K562 (cell line): Measurements from ENCODE around the gene ZNF157. TPM values are rescaled to one million over a fixed set of nuclear protein-coding genes. Genes with fewer than 3 reads are reported as not detected.

Source experiments
- CBFA2T3 ChIP-seq: fragments of 450-650 bp; IDR thresholded peaks from 2 replicates; pipeline ENCODE4 v1.6.1; 2017
- ELK3 ChIP-seq: fragments of 450-650 bp; formaldehyde crosslinking; IDR thresholded peaks from 2 replicates; pipeline ENCODE4 v1.4.0; 2020; ENCODE audit warnings: mild to moderate bottlenecking
- HBP1 ChIP-seq: fragments of 450-650 bp; formaldehyde crosslinking; IDR thresholded peaks from 2 replicates; pipeline ENCODE4 v1.4.0; 2022; ENCODE audit warnings: missing genetic modification characterization
- MAFG ChIP-seq: fragments of 450-650 bp; conservative IDR thresholded peaks from 2 replicates; pipeline ENCODE4 v1.6.1; 2016; ENCODE audit warnings: missing genetic modification characterization, missing compliant biosample characterization
- MTA1 ChIP-seq: fragments of 450-650 bp; IDR thresholded peaks from 2 replicates; pipeline ENCODE4 v1.6.1; 2017; ENCODE audit warnings: borderline replicate concordance
- MYNN ChIP-seq, 2 experiments: sonication (generic); formaldehyde crosslinking in 1 of 2; IDR thresholded peaks; 2 replicates each; pipeline versions ENCODE4 v1.5.0 to v1.6.1; 2016 to 2020; ENCODE audit warnings: antibody characterized with exemption in 1 of 2, missing genetic modification reagents in 1 of 2
- RAD21 ChIP-seq, 2 experiments: fragments of 250-450 bp in 1 of 2; fragments of 450-650 bp in 1 of 2; sonication (Bioruptor Pico) in 1 of 2; formaldehyde crosslinking in 1 of 2; IDR thresholded peaks in 1 of 2; conservative IDR thresholded peaks in 1 of 2; 2 replicates each; pipeline versions ENCODE4 v1.4.0 to v1.8.0; 2020 to 2022; ENCODE audit warnings: mild to moderate bottlenecking in 2 of 2, moderate library complexity in 1 of 2
- RB1 ChIP-seq: fragments of 450-650 bp; IDR thresholded peaks from 2 replicates; pipeline ENCODE4 v1.6.1; 2017; ENCODE audit warnings: low read depth, mild to moderate bottlenecking
- SPI1 ChIP-seq: IDR thresholded peaks from 2 replicates; pipeline ENCODE4 v1.6.1; 2011; ENCODE audit warnings: low read depth, low read length, control low read depth, borderline replicate concordance
- ZNF140 ChIP-seq: fragments of 250-450 bp; sonication (Bioruptor Pico); IDR thresholded peaks from 2 replicates; pipeline ENCODE4 v1.8.0; 2021; ENCODE audit warnings: moderate library complexity, mild to moderate bottlenecking, inconsistent platforms
- ZNF143 ChIP-seq: sonication (generic); formaldehyde crosslinking; IDR thresholded peaks from 2 replicates; pipeline ENCODE4 v1.9.0; 2022; ENCODE audit warnings: mild to moderate bottlenecking, missing genetic modification reagents
- polyA plus RNA-seq, 8 experiments: library from polyadenylated mRNA; depleted of rRNA in 4 of 8; stranded (reverse) in 5 of 8; unstranded in 3 of 8; fragments of >200 nt; fragmentation: Nextera tagmentation in 2 of 8; fragmentation: Illumina TruSeq in 1 of 8; extraction: Ambion mirVana in 2 of 8; extraction: Trizol in 1 of 8; gene quantifications; 2 replicates each; pipeline versions ENCODE4 v1.2.1 to v1.2.3, GENCODE V29; 2011 to 2014; ENCODE audit warnings: inconsistent platforms in 1 of 8, missing spikeins in 1 of 8
- total RNA-seq, 7 experiments: library from RNA; depleted of rRNA in 6 of 7; stranded (reverse); fragments of >200 nt in 6 of 7; fragmentation: Illumina TruSeq in 2 of 7; extraction: Trizol in 2 of 7; gene quantifications; 2 replicates each; pipeline versions ENCODE4 v1.2.1 to v1.2.3, GENCODE V29; 2011 to 2021; ENCODE audit warnings: low replicate concordance in 1 of 7
- TF ChIP-seq, protein P1 (sequence below), 2 experiments: fragments of 450-650 bp; formaldehyde crosslinking in 1 of 2; IDR thresholded peaks; 2 replicates each; pipeline versions ENCODE4 v1.4.0 to v1.6.1; 2014 to 2020; ENCODE audit warnings: mild to moderate bottlenecking in 2 of 2, borderline replicate concordance in 1 of 2, low read depth in 1 of 2

Gene ZNF157
- total and polyA plus RNA-seq, 9 of the 15 experiments (the other 6 are each of a cell fraction or from before 2014, with no cell fraction given): 0.03 TPM; not detected in 8

- TF ChIP-seq, protein P1, sequence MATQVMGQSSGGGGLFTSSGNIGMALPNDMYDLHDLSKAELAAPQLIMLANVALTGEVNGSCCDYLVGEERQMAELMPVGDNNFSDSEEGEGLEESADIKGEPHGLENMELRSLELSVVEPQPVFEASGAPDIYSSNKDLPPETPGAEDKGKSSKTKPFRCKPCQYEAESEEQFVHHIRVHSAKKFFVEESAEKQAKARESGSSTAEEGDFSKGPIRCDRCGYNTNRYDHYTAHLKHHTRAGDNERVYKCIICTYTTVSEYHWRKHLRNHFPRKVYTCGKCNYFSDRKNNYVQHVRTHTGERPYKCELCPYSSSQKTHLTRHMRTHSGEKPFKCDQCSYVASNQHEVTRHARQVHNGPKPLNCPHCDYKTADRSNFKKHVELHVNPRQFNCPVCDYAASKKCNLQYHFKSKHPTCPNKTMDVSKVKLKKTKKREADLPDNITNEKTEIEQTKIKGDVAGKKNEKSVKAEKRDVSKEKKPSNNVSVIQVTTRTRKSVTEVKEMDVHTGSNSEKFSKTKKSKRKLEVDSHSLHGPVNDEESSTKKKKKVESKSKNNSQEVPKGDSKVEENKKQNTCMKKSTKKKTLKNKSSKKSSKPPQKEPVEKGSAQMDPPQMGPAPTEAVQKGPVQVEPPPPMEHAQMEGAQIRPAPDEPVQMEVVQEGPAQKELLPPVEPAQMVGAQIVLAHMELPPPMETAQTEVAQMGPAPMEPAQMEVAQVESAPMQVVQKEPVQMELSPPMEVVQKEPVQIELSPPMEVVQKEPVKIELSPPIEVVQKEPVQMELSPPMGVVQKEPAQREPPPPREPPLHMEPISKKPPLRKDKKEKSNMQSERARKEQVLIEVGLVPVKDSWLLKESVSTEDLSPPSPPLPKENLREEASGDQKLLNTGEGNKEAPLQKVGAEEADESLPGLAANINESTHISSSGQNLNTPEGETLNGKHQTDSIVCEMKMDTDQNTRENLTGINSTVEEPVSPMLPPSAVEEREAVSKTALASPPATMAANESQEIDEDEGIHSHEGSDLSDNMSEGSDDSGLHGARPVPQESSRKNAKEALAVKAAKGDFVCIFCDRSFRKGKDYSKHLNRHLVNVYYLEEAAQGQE (IDR thresholded peaks at IDR 0.05; ENCODE audit: borderline replicate concordance): peak; percentile 67; the same call in 1 of the 2 replicates
- TF ChIP-seq, protein P1 (CRISPR knock-in tag; IDR thresholded peaks at IDR 0.05; ENCODE audit: low read depth): no peak
- TF ChIP-seq CBFA2T3 (no peak), MAFG (no peak), ZNF143 (CRISPR knock-in tag) (no peak), ELK3 (no peak), MYNN (IDR thresholded peaks at IDR 0.05) (no peak), MYNN (CRISPR knock-in tag; IDR thresholded peaks at IDR 0.05) (no peak), SPI1 (no peak), HBP1 (CRISPR knock-in tag) (no peak), RAD21 (CRISPR knock-in tag; conservative IDR thresholded peaks at IDR 0.05 in 1 of 2, IDR thresholded peaks at IDR 0.05 in 1 of 2) (peak; percentile 57 to 80), MTA1 (no peak), ZNF140 (CRISPR knock-in tag) (no peak), RB1 (0 out of 2 replicates have a peak, but pooled peaks have one; percentile 26)
Observed at GRCh38 chrX:47384502-47384901, 14.1 kb downstream of the ZNF157 start (continued).
